Measurements from ENCODE around the gene KRT17. TPM values are rescaled to one million over a fixed set of nuclear protein-coding genes. Genes with fewer than 3 reads are reported as not detected.

The KRT17 gene
- total and polyA plus RNA-seq, 9 of the 15 experiments (the other 6 are each of a cell fraction or from before 2014, with no cell fraction given): 0.23 to 0.25 TPM; not detected in 7

DNA sequence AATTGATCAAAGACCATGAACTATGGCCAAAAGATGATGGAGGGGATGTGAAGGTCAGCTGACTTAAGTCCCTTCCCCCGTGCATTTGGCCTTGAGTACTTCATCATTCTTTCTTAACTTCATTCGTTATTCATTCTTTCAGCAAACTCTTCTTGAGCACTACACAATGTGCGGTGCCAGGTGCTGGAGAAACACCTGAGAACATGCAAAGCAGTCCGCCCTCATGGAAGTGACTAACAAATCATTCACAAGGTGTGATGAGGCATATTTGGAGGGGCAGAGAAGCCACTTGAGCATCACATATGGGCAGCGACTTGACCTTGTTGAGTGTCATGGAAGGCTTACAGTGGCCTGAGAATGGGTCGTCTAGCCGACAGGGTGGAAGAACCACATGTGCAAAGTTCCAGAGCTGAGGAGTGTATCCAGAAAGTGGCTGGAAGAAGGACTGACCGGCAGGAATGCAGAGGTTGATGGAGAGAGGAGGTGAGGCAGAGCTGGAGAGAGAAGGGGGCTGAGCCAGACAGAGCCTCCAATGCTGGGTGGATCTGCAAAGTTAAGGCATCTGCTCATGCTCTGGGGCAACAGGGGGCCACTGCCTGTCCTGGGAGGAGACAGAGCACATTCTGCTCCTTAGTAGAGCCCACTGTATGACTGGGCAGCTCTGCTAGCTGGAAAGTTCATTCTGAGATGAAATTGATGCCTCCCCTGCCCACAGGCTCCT lies 39.2 kb upstream of the KRT17 start (continued):
- TF ChIP-seq ZBTB26 (CRISPR knock-in tag; IDR thresholded peaks at IDR 0.05): no peak
- TF ChIP-seq, protein P1, sequence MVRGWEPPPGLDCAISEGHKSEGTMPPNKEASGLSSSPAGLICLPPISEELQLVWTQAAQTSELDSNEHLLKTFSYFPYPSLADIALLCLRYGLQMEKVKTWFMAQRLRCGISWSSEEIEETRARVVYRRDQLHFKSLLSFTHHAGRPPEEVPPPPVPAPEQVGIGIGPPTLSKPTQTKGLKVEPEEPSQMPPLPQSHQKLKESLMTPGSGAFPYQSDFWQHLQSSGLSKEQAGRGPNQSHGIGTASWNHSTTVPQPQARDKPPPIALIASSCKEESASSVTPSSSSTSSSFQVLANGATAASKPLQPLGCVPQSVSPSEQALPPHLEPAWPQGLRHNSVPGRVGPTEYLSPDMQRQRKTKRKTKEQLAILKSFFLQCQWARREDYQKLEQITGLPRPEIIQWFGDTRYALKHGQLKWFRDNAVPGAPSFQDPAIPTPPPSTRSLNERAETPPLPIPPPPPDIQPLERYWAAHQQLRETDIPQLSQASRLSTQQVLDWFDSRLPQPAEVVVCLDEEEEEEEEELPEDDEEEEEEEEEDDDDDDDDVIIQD (CRISPR knock-in tag; IDR thresholded peaks at IDR 0.05): no peak

- 5% methylated on average over 8 of the region's 8 CpGs for whole genome bisulfite sequencing (ENCODE audit: insufficient coverage, low coverage, missing lambda C conversion rate)
- intact Hi-C loops (cut with micrococcal nuclease): loop anchor here (5.0 to 10.0 kb wide), 2 partner anchors 175 to 1043 kb away; partner anchors contain the start of genes KRT35 and KRT36
Observed at GRCh38 chr17:41660221-41660711, 35.9 kb upstream of the KRT17 start.

More at GRCh38 chr17:41660221-41660711, 35.9 kb upstream of the KRT17 start:
- CTCF ChIA-PET (ENCODE audit: low intra/inter-chr PET ratio): interaction anchor here (7.3 to 7.4 kb wide), 2 partner anchors 11 to 111 kb away, joined by 87 to 135 read pairs; no protein-coding TSS in a partner anchor
- Histone ChIP-seq H4K20me1 (replicated peaks; ENCODE audit: control insufficient read depth, insufficient read depth, low read length) (no peaks in the 10 kb centered on the region), H3K9me3 (replicated peaks; ENCODE audit: control insufficient read depth, insufficient read depth, low read depth, low read length) (no peaks in the 10 kb centered on the region), H3K9me1 (ENCODE audit: control insufficient read depth, insufficient read depth, low read length) (peaks cover 2% of the 10 kb centered on the region), H3K27me3 (ENCODE audit: control insufficient read depth in 2 of 2, insufficient read depth in 2 of 2, low read length in 2 of 2) (peaks cover 2 to 3% of the 10 kb centered on the region in 2 experiments; a peak in 1 of 5 replicates), H3K36me3 (ENCODE audit: control insufficient read depth, insufficient read depth, low read length) (no peaks in the 10 kb centered on the region), H3K4me3 (no peak overlapping the region), H3K9ac (ENCODE audit: insufficient read depth in 1 of 2, low read depth in 2 of 2, low read length in 2 of 2) (peak overlapping the region in 1 of 2 experiments; percentile 67; a peak in 2 of 4 replicates), H2AFZ (ENCODE audit: low read depth, low read length) (no peak overlapping the region), H3K79me2 (ENCODE audit: control insufficient read depth, insufficient read depth, low read length) (no peaks in the 10 kb centered on the region), H3K27ac (ENCODE audit: extremely low read depth, low read depth, low read length) (no peak overlapping the region), H3K4me1 (replicated peaks in 1 of 2; ENCODE audit: control insufficient read depth in 2 of 2, insufficient read depth in 2 of 2, low read length in 2 of 2) (peaks cover 5 to 45% of the 10 kb centered on the region in 2 experiments; a peak in 4 of 5 replicates), H3K4me2 (ENCODE audit: insufficient read depth, low read length) (no peak overlapping the region)
- ATAC-seq (no peak), FAIRE-seq (no peak), DNase-seq (ENCODE audit: extremely low read depth in 1 of 4, low spot score in 3 of 4) (no peak)
- in situ Hi-C loops (cut with MboI): loop anchor here (5.0 to 25.0 kb wide), 4 partner anchors 113 to 1048 kb away; no protein-coding TSS in a partner anchor
- TF ChIP-seq, protein P2, sequence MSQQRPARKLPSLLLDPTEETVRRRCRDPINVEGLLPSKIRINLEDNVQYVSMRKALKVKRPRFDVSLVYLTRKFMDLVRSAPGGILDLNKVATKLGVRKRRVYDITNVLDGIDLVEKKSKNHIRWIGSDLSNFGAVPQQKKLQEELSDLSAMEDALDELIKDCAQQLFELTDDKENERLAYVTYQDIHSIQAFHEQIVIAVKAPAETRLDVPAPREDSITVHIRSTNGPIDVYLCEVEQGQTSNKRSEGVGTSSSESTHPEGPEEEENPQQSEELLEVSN (IDR thresholded peaks at IDR 0.05; ENCODE audit: borderline replicate concordance in 1 of 2, extremely low read depth in 1 of 2, insufficient read depth in 1 of 2, insufficient read length in 1 of 2, low read depth in 1 of 2, low read length in 1 of 2, poor library complexity in 1 of 2, severe bottlenecking in 1 of 2): peak in 1 of 2 experiments; percentile 44
- TF ChIP-seq MYBL2 (IDR thresholded peaks at IDR 0.05; ENCODE audit: low read depth): no peak
- no peak for TF ChIP-seq MYBL2 (CRISPR knock-in tag; IDR thresholded peaks at IDR 0.05; ENCODE audit: borderline replicate concordance)
- no peak for TF ChIP-seq GATAD2A (IDR thresholded peaks at IDR 0.05)
- no peak for TF ChIP-seq RBM22 (IDR thresholded peaks at IDR 0.05; ENCODE audit: low read depth, low read length, poor library complexity, severe bottlenecking)
- TF ChIP-seq L3MBTL2 (IDR thresholded peaks at IDR 0.05): peak; percentile 76
- TF ChIP-seq RB1 (IDR thresholded peaks at IDR 0.05; ENCODE audit: low read depth): no peak
- POLR2A ChIA-PET: interaction anchor here (0.6 to 1.4 kb wide), 4 partner anchors 19 to 152 kb away, joined by 3 to 4 read pairs (median 3); no protein-coding TSS in a partner anchor
- no TSS peak for BruUV-seq (replicated peaks)
